Measurements from ENCODE around the gene NACC1. TPM values are rescaled to one million over a fixed set of nuclear protein-coding genes. Genes with fewer than 3 reads are reported as not detected.

Gene NACC1
- total and polyA plus RNA-seq, 2 of the 13 experiments (the other 11 are each of a cell fraction or from before 2014, with no cell fraction given) = 31.8 to 42.3 TPM

GRCh38 chr19:13078897-13079541 is 39.0 kb upstream of the NACC1 start (continued):
- no peak for TF ChIP-seq ZNF674 (CRISPR knock-in tag; IDR thresholded peaks at IDR 0.05; ENCODE audit: low read depth)

GRCh38 chr19:13079542-13079986 is 38.5 kb upstream of the NACC1 start:
- intact Hi-C loops (cut with micrococcal nuclease; ENCODE audit: unreplicated experiment) = no loop called here
- no peaks in the 10 kb centered on the region for H4K20me1 ChIP-seq (ENCODE audit: insufficient read depth, low read length)
- WGBS (ENCODE audit: low lambda C conversion rate) = 99% methylated on average over 11 of the region's 16 CpGs
- no peak overlapping the region for H3K27ac ChIP-seq (ENCODE audit: extremely low read length, insufficient read depth, low read length)
- H3K9ac ChIP-seq (ENCODE audit: insufficient read depth, low read depth, low read length) = no peak overlapping the region
- no peaks in the 10 kb centered on the region for H3K79me2 ChIP-seq (ENCODE audit: insufficient read depth, low read length)
- no peak for ATAC-seq
- H3K4me3 ChIP-seq (replicated peaks in 1 of 3; ENCODE audit: insufficient read depth in 1 of 3, low read depth in 2 of 3, low read length in 3 of 3) = no peak overlapping the region
- TF ChIP-seq GATA4 (IDR thresholded peaks at IDR 0.05; ENCODE audit: borderline replicate concordance, low read depth) (no peak), RBM22 (optimal IDR thresholded peaks at IDR 0.05; ENCODE audit: low read length) (peak; percentile 33)
- no peaks in the 10 kb centered on the region for H3K27me3 ChIP-seq (ENCODE audit: control insufficient read depth in 1 of 2, insufficient read depth in 2 of 2, low read length in 2 of 2)
- FAIRE-seq = no peak
- no peaks in the 10 kb centered on the region for H3K9me3 ChIP-seq (ENCODE audit: low read length)
- in situ Hi-C loops (cut with HindIII; ENCODE audit: extremely low pct_ligation_motif_present, low pct_unique_long_range_greater_than_20kb) = no loop called here
- DNase-seq (ENCODE audit: low spot score) = no peak
- H2AFZ ChIP-seq (ENCODE audit: low read length) = no peak overlapping the region
- no peak overlapping the region for H3K4me2 ChIP-seq (ENCODE audit: low read depth, low read length)
- peaks cover 11% of the 10 kb centered on the region for H3K4me1 ChIP-seq (ENCODE audit: insufficient read depth, low read length)
- no TSS peak for BruUV-seq (replicated peaks)
- H3K36me3 ChIP-seq (replicated peaks in 1 of 2; ENCODE audit: control insufficient read depth in 1 of 2, insufficient read depth in 2 of 2, low read length in 2 of 2) = peaks cover 12 to 45% of the 10 kb centered on the region in 2 experiments
- ChIA-PET CTCF (ENCODE audit: low intra/inter-chr PET ratio, low total read pairs) (no interaction called here), POLR2A (no interaction called here)

GRCh38 chr19:13082192-13083007 is 35.7 kb upstream of the NACC1 start:
- peak; percentile 75 for ATAC-seq
- Histone ChIP-seq H3K4me1 (ENCODE audit: insufficient read depth, low read length) (peaks cover 11% of the 10 kb centered on the region), H3K4me2 (ENCODE audit: low read depth, low read length) (no peak overlapping the region), H3K9ac (ENCODE audit: insufficient read depth, low read depth, low read length) (no peak overlapping the region), H4K20me1 (ENCODE audit: insufficient read depth, low read length) (no peaks in the 10 kb centered on the region), H3K36me3 (replicated peaks in 1 of 2; ENCODE audit: control insufficient read depth in 1 of 2, insufficient read depth in 2 of 2, low read length in 2 of 2) (peaks cover 10 to 40% of the 10 kb centered on the region in 2 experiments), H3K27me3 (ENCODE audit: control insufficient read depth in 1 of 2, insufficient read depth in 2 of 2, low read length in 2 of 2) (no peaks in the 10 kb centered on the region), H3K79me2 (ENCODE audit: insufficient read depth, low read length) (no peaks in the 10 kb centered on the region), H3K9me3 (ENCODE audit: low read length) (no peaks in the 10 kb centered on the region), H3K4me3 (replicated peaks in 1 of 3; ENCODE audit: insufficient read depth in 1 of 3, low read depth in 2 of 3, low read length in 3 of 3) (no peak overlapping the region), H3K27ac (ENCODE audit: extremely low read length, insufficient read depth, low read length) (no peak overlapping the region), H2AFZ (ENCODE audit: low read length) (no peak overlapping the region)
- POLR2A ChIA-PET = interaction anchor here (0.6 kb wide), 1 partner anchor 99 kb away, joined by 3 read pairs; no protein-coding TSS in a partner anchor
- CTCF ChIA-PET (ENCODE audit: low intra/inter-chr PET ratio, low total read pairs) = interaction anchor here (0.9 to 1.4 kb wide), 2 partner anchors 105 to 117 kb away, joined by 5 to 8 read pairs; no protein-coding TSS in a partner anchor
- in situ Hi-C loops (cut with HindIII; ENCODE audit: extremely low pct_ligation_motif_present, low pct_unique_long_range_greater_than_20kb) = no loop called here
- FAIRE-seq = peak; percentile 50
- WGBS (ENCODE audit: low lambda C conversion rate) = 85% methylated on average over 11 of the region's 14 CpGs
- intact Hi-C loops (cut with micrococcal nuclease; ENCODE audit: unreplicated experiment) = no loop called here
- no TSS peak for BruUV-seq (replicated peaks)
- DNase-seq (ENCODE audit: low spot score) = peak; percentile 52
- TF ChIP-seq ZKSCAN8 (CRISPR knock-in tag; IDR thresholded peaks at IDR 0.05; ENCODE audit: borderline replicate concordance) (no peak), DMAP1 (CRISPR knock-in tag; IDR thresholded peaks at IDR 0.05) (no peak), ZNF772 (CRISPR knock-in tag; IDR thresholded peaks at IDR 0.05) (no peak), STAG1 (CRISPR knock-in tag; IDR thresholded peaks at IDR 0.05) (peak; percentile 59), ZNF414 (CRISPR knock-in tag; IDR thresholded peaks at IDR 0.05) (no peak), SMARCE1 (IDR thresholded peaks at IDR 0.05; ENCODE audit: borderline replicate concordance) (no peak), HES4 (CRISPR knock-in tag; IDR thresholded peaks at IDR 0.05; ENCODE audit: borderline replicate concordance) (no peak), ZNF350 (CRISPR knock-in tag; IDR thresholded peaks at IDR 0.05; ENCODE audit: borderline replicate concordance, low read depth) (no peak), ZNF124 (CRISPR knock-in tag; IDR thresholded peaks at IDR 0.05) (no peak), MATR3 (CRISPR knock-in tag; IDR thresholded peaks at IDR 0.05) (no peak)

All from HepG2 (cell line).